K562 (cell line): ENCODE results near the gene AMBRA1. TPM values are rescaled to one million over a fixed set of nuclear protein-coding genes. Genes with fewer than 3 reads are reported as not detected.

ENCODE experiments used
- ELK3 ChIP-seq: fragments of 450-650 bp; formaldehyde crosslinking; IDR thresholded peaks from 2 replicates; pipeline ENCODE4 v1.4.0; 2020; ENCODE audit warnings: mild to moderate bottlenecking
- MXI1 ChIP-seq: IDR thresholded peaks from 2 replicates; pipeline ENCODE4 v1.6.1; 2011; ENCODE audit warnings: low read depth, mild to moderate bottlenecking, improper control_type of control experiment, low read length
- MYBL2 ChIP-seq, 2 experiments: fragments of 450-650 bp in 1 of 2; sonication (generic) in 1 of 2; formaldehyde crosslinking in 1 of 2; IDR thresholded peaks; 2 replicates each; pipeline versions ENCODE4 v1.6.1 to v1.8.1; 2017 to 2022; ENCODE audit warnings: borderline replicate concordance in 1 of 2, inconsistent platforms in 1 of 2, low read depth in 1 of 2, mild to moderate bottlenecking in 1 of 2, missing genetic modification reagents in 1 of 2, moderate library complexity in 1 of 2
- NR2C2 ChIP-seq, 2 experiments: fragments of 200-800 bp in 1 of 2; sonication (Bioruptor generic) in 1 of 2; sonication (generic) in 1 of 2; formaldehyde crosslinking in 1 of 2; IDR thresholded peaks; 2 replicates each; pipeline versions ENCODE4 v1.6.1 to v1.8.0; 2016 to 2022; ENCODE audit warnings: mild to moderate bottlenecking in 1 of 2, missing compliant biosample characterization in 1 of 2, missing genetic modification characterization in 1 of 2, missing genetic modification reagents in 1 of 2
- PHTF2 ChIP-seq: fragments of 250-450 bp; sonication (Bioruptor Pico); IDR thresholded peaks from 2 replicates; pipeline ENCODE4 v1.5.0; 2021; ENCODE audit warnings: mild to moderate bottlenecking
- RNF2 ChIP-seq: sonication (generic); IDR thresholded peaks from 2 replicates; pipeline ENCODE4 v1.6.1; 2016
- RREB1 ChIP-seq: fragments of 250-450 bp; sonication (Bioruptor Pico); IDR thresholded peaks from 2 replicates; pipeline ENCODE4 v1.4.0; 2020
- SETDB1 ChIP-seq: IDR thresholded peaks from one replicate; pipeline ENCODE4 v1.6.1; 2012; ENCODE audit warnings: low read length, control low read depth, inconsistent platforms
- SMC3 ChIP-seq: conservative IDR thresholded peaks from 2 replicates; pipeline ENCODE4 v1.6.1; 2011; ENCODE audit warnings: low read depth, low read length, improper control_type of control experiment; ENCODE audit not compliant: insufficient read depth
- STAG1 ChIP-seq: sonication (generic); formaldehyde crosslinking; IDR thresholded peaks from 2 replicates; pipeline ENCODE4 v1.5.0; 2020; ENCODE audit warnings: missing genetic modification reagents, borderline replicate concordance
- ZBED1 ChIP-seq: IDR thresholded peaks from 2 replicates; pipeline ENCODE4 v1.6.1; 2014
- ZKSCAN3 ChIP-seq: fragments of 250-450 bp; sonication (Bioruptor Pico); IDR thresholded peaks from 2 replicates; pipeline ENCODE4 v1.4.0; 2020
- ZNF197 ChIP-seq: fragments of 200-800 bp; sonication (Bioruptor generic); IDR thresholded peaks from 2 replicates; pipeline ENCODE4 v1.6.1; 2016; ENCODE audit warnings: low read depth, missing genetic modification characterization, missing compliant biosample characterization
- ZNF274 ChIP-seq: IDR thresholded peaks from 2 replicates; pipeline ENCODE4 v1.6.1; 2011; ENCODE audit warnings: low read depth, mild to moderate bottlenecking, low read length, moderate library complexity, borderline replicate concordance
- ZNF75A ChIP-seq: fragments of 450-650 bp; formaldehyde crosslinking; IDR thresholded peaks from 2 replicates; pipeline ENCODE4 v1.4.0; 2020; ENCODE audit warnings: mild to moderate bottlenecking
- polyA plus RNA-seq, 8 experiments: library from polyadenylated mRNA; depleted of rRNA in 4 of 8; stranded (reverse) in 5 of 8; unstranded in 3 of 8; fragments of >200 nt; fragmentation: Nextera tagmentation in 2 of 8; fragmentation: Illumina TruSeq in 1 of 8; extraction: Ambion mirVana in 2 of 8; extraction: Trizol in 1 of 8; gene quantifications; 2 replicates each; pipeline versions ENCODE4 v1.2.1 to v1.2.3, GENCODE V29; 2011 to 2014; ENCODE audit warnings: inconsistent platforms in 1 of 8, missing spikeins in 1 of 8
- total RNA-seq, 7 experiments: library from RNA; depleted of rRNA in 6 of 7; stranded (reverse); fragments of >200 nt in 6 of 7; fragmentation: Illumina TruSeq in 2 of 7; extraction: Trizol in 2 of 7; gene quantifications; 2 replicates each; pipeline versions ENCODE4 v1.2.1 to v1.2.3, GENCODE V29; 2011 to 2021; ENCODE audit warnings: low replicate concordance in 1 of 7
- TF ChIP-seq, protein P1 (sequence below): fragments of 450-650 bp; IDR thresholded peaks from 2 replicates; pipeline ENCODE4 v1.6.1; 2016; ENCODE audit warnings: borderline replicate concordance
- TF ChIP-seq, protein P2 (sequence below): sonication (generic); formaldehyde crosslinking; IDR thresholded peaks from 2 replicates; pipeline ENCODE4 v1.8.0; 2022; ENCODE audit warnings: missing genetic modification reagents, mild to moderate bottlenecking, borderline replicate concordance

AMBRA1 gene
- total and polyA plus RNA-seq, 9 of the 15 experiments (the other 6 are each of a cell fraction or from before 2014, with no cell fraction given) = 0.15 to 24.5 (median 13.0) TPM

GRCh38 chr11:46554213-46555147 is 39.3 kb downstream of the AMBRA1 start (continued):
- TF ChIP-seq, protein P1, sequence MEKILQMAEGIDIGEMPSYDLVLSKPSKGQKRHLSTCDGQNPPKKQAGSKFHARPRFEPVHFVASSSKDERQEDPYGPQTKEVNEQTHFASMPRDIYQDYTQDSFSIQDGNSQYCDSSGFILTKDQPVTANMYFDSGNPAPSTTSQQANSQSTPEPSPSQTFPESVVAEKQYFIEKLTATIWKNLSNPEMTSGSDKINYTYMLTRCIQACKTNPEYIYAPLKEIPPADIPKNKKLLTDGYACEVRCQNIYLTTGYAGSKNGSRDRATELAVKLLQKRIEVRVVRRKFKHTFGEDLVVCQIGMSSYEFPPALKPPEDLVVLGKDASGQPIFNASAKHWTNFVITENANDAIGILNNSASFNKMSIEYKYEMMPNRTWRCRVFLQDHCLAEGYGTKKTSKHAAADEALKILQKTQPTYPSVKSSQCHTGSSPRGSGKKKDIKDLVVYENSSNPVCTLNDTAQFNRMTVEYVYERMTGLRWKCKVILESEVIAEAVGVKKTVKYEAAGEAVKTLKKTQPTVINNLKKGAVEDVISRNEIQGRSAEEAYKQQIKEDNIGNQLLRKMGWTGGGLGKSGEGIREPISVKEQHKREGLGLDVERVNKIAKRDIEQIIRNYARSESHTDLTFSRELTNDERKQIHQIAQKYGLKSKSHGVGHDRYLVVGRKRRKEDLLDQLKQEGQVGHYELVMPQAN = no peak
- TF ChIP-seq MXI1 = no peak
- TF ChIP-seq ELK3 (CRISPR knock-in tag) = no peak
- TF ChIP-seq SMC3 = no peak
- TF ChIP-seq PHTF2 (CRISPR knock-in tag) = no peak
- TF ChIP-seq RREB1 (CRISPR knock-in tag) = no peak
- no peak for TF ChIP-seq SETDB1
- TF ChIP-seq NR2C2 (CRISPR knock-in tag; IDR thresholded peaks at IDR 0.05) = no peak
- peak; percentile 87 for TF ChIP-seq NR2C2 (tag; IDR thresholded peaks at IDR 0.05)
- TF ChIP-seq RNF2 = no peak
- no peak for TF ChIP-seq MYBL2 (IDR thresholded peaks at IDR 0.05; ENCODE audit: low read depth)
- TF ChIP-seq MYBL2 (CRISPR knock-in tag; IDR thresholded peaks at IDR 0.05; ENCODE audit: borderline replicate concordance) = no peak
- TF ChIP-seq ZKSCAN3 (CRISPR knock-in tag) = no peak
- TF ChIP-seq ZNF274 = no peak
- no peak for TF ChIP-seq ZNF75A (CRISPR knock-in tag)
- no peak for TF ChIP-seq STAG1 (CRISPR knock-in tag)
- TF ChIP-seq ZNF197 (CRISPR knock-in tag) = no peak
- TF ChIP-seq, protein P2, sequence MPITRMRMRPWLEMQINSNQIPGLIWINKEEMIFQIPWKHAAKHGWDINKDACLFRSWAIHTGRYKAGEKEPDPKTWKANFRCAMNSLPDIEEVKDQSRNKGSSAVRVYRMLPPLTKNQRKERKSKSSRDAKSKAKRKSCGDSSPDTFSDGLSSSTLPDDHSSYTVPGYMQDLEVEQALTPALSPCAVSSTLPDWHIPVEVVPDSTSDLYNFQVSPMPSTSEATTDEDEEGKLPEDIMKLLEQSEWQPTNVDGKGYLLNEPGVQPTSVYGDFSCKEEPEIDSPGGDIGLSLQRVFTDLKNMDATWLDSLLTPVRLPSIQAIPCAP (CRISPR knock-in tag) = no peak
- TF ChIP-seq ZBED1 = no peak
